ENCODE data around the gene ADAD1.

DNA sequence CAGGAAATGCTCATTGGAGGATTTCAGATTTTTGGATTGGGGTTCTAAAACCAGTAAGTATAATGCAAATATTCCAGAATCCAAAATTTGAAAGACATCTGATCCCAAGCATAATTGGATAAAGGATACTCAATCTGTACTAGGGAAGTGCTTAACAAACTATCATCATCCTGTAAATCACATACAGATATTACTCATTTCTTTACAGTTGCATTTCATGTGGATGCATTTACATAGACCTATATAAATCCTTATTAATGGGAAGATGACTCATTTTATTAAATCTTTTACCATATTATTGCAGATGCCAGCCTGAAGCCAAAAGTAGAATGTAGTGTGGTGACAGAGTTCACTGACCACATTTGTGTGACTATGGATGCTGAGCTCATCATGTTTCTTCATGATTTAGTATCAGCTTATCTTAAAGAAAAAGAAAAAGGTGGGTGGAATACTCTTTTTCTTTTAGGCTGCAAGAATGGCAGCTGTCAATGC is 22.4 kb upstream of the ADAD1 start:
- TF ChIP-seq, protein P1, sequence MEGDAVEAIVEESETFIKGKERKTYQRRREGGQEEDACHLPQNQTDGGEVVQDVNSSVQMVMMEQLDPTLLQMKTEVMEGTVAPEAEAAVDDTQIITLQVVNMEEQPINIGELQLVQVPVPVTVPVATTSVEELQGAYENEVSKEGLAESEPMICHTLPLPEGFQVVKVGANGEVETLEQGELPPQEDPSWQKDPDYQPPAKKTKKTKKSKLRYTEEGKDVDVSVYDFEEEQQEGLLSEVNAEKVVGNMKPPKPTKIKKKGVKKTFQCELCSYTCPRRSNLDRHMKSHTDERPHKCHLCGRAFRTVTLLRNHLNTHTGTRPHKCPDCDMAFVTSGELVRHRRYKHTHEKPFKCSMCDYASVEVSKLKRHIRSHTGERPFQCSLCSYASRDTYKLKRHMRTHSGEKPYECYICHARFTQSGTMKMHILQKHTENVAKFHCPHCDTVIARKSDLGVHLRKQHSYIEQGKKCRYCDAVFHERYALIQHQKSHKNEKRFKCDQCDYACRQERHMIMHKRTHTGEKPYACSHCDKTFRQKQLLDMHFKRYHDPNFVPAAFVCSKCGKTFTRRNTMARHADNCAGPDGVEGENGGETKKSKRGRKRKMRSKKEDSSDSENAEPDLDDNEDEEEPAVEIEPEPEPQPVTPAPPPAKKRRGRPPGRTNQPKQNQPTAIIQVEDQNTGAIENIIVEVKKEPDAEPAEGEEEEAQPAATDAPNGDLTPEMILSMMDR (IDR thresholded peaks at IDR 0.05; ENCODE audit: poor library complexity), result no peak
- no peak for TF ChIP-seq EZH2phosphoT487 (IDR thresholded peaks at IDR 0.05; ENCODE audit: low read depth, severe bottlenecking, unreplicated experiment)

Measured in hepatocyte (in vitro differentiated cells).